Keratinocyte (primary cell): ENCODE results near the gene GRIK4. TPM values are rescaled to one million over a fixed set of nuclear protein-coding genes. Genes with fewer than 3 reads are reported as not detected.
A peak's percentile ranks its signal among the peaks of the same experiment; 100 is the strongest.

Source experiments
- DNase-seq: peaks from one replicate; pipeline ENCODE4 v3.0.0-alpha.2; 2011; ENCODE audit warnings: low read depth, missing footprints, low spot score
- FAIRE-seq: peaks from 2 replicates; lab custom pipeline; 2011; peaks lifted over from hg19 to GRCh38; lab: Jason Lieb, UNC
- H2AFZ ChIP-seq: 2 replicates; pipeline ENCODE4 v1.6.0; 2012; ENCODE audit warnings: low read length, control low read depth, inconsistent platforms; ENCODE audit not compliant: control insufficient read depth
- H3K27ac ChIP-seq: 2 replicates; pipeline ENCODE4 v1.5.1; 2011; ENCODE audit warnings: low read length; ENCODE audit not compliant: control insufficient read depth, insufficient read depth
- H3K27me3 ChIP-seq: 3 replicates; pipeline ENCODE4 v1.6.0; 2011; ENCODE audit warnings: low read length; ENCODE audit not compliant: control insufficient read depth, insufficient read depth; ENCODE audit errors: extremely low read depth
- H3K36me3 ChIP-seq, 2 experiments: 2 replicates in 1 of 2; 3 replicates in 1 of 2; pipeline ENCODE4 v1.5.1; 2011; ENCODE audit warnings: low read length in 2 of 2, mild to moderate bottlenecking in 1 of 2; ENCODE audit not compliant: control insufficient read depth in 2 of 2, insufficient read depth in 2 of 2; ENCODE audit errors: extremely low read depth in 1 of 2
- H3K4me1 ChIP-seq: 3 replicates; pipeline ENCODE4 v1.5.1; 2011; ENCODE audit warnings: low read length; ENCODE audit not compliant: control insufficient read depth, insufficient read depth; ENCODE audit errors: extremely low read depth
- H3K4me2 ChIP-seq: 3 replicates; pipeline ENCODE4 v1.6.0; 2011; ENCODE audit warnings: low read depth, low read length; ENCODE audit not compliant: control insufficient read depth, insufficient read depth; ENCODE audit errors: extremely low read depth
- H3K4me3 ChIP-seq, 3 experiments: fragments of 200-600 bp in 1 of 3; sonication (generic) in 1 of 3; 2 replicates in 2 of 3; 3 replicates in 1 of 3; pipeline ENCODE4 v1.5.1; 2011 to 2016; ENCODE audit warnings: low read length in 3 of 3, mild to moderate bottlenecking in 3 of 3, control low read depth in 2 of 3, inconsistent platforms in 1 of 3, low read depth in 1 of 3, mixed read lengths in 1 of 3, mixed run types in 1 of 3, moderate library complexity in 1 of 3; ENCODE audit not compliant: control insufficient read depth in 2 of 3, insufficient read depth in 2 of 3; ENCODE audit errors: extremely low read depth in 1 of 3
- H3K79me2 ChIP-seq: 2 replicates; pipeline ENCODE4 v1.6.0; 2012; ENCODE audit warnings: low read length; ENCODE audit not compliant: control insufficient read depth, insufficient read depth
- H3K9ac ChIP-seq: 3 replicates; pipeline ENCODE4 v1.6.0; 2011; ENCODE audit warnings: low read length; ENCODE audit not compliant: control insufficient read depth, insufficient read depth; ENCODE audit errors: extremely low read depth
- H3K9me1 ChIP-seq: 3 replicates; pipeline ENCODE4 v1.6.0; 2011; ENCODE audit warnings: low read length; ENCODE audit not compliant: control insufficient read depth, insufficient read depth; ENCODE audit errors: extremely low read depth
- H3K9me3 ChIP-seq: 2 replicates; pipeline ENCODE4 v1.5.1; 2012; ENCODE audit warnings: low read depth, low read length; ENCODE audit not compliant: control insufficient read depth
- H4K20me1 ChIP-seq: 3 replicates; pipeline ENCODE4 v1.6.0; 2011; ENCODE audit warnings: low read length; ENCODE audit not compliant: control insufficient read depth, insufficient read depth; ENCODE audit errors: extremely low read depth
- CTCF ChIP-seq, 3 experiments: IDR thresholded peaks in 1 of 3; conservative IDR thresholded peaks in 1 of 3; optimal IDR thresholded peaks in 1 of 3; 2 replicates in 2 of 3; 3 replicates in 1 of 3; pipeline versions ENCODE3 to v1.5.1; 2011; ENCODE audit warnings: low read length in 3 of 3, mild to moderate bottlenecking in 3 of 3, moderate library complexity in 2 of 3, control low read depth in 1 of 3, inconsistent platforms in 1 of 3; ENCODE audit not compliant: insufficient read depth in 2 of 3; ENCODE audit errors: extremely low read depth in 1 of 3
- EZH2 ChIP-seq: IDR thresholded peaks from one replicate; pipeline ENCODE4 v1.6.1; 2012; ENCODE audit warnings: inconsistent platforms, mild to moderate bottlenecking, low read length, moderate library complexity
- dilution Hi-C: fragments of 300-500 bp; cut with MboI; formaldehyde crosslinking; loops from one replicate; pipeline ENCODE4 v1.7.0; 2020; ENCODE audit warnings: low sequenced_read_pairs; ENCODE audit not compliant: extremely low pct_ligation_motif_present
- polyA plus RNA-seq, 5 experiments: library from polyadenylated mRNA; depleted of rRNA in 3 of 5; stranded (reverse) in 3 of 5; stranded (forward) in 1 of 5; unstranded in 1 of 5; fragments of >200 nt; gene quantifications; 1 replicate in 1 of 5; 2 replicates in 3 of 5; 3 replicates in 1 of 5; pipeline versions ENCODE4 v1.2.1 to v1.2.3, GENCODE V29; 2011 to 2012; ENCODE audit warnings: missing spikeins in 2 of 5, low read depth in 1 of 5, low replicate concordance in 1 of 5

GRIK4 gene
- polyA plus RNA-seq, 1 donor (not counting 4 experiments of a cell fraction or from before 2014, with no cell fraction given): not detected

- peaks cover 28% of the 10 kb centered on the region for H3K79me2 ChIP-seq
- no peaks in the 10 kb centered on the region for H3K9me1 ChIP-seq
- no peaks in the 10 kb centered on the region for H3K36me3 ChIP-seq
- peaks cover 9% of the 10 kb centered on the region for H3K4me1 ChIP-seq
- peak within 1 kb of the TSS; percentile 70 for H2AFZ ChIP-seq
- H3K9me3 ChIP-seq: no peaks in the 10 kb centered on the region
- H3K4me2 ChIP-seq: peak within 1 kb of the TSS; percentile 98
- peak within 1 kb of the TSS; percentile 67 for H3K27ac ChIP-seq
- H3K27me3 ChIP-seq: no peaks in the 10 kb centered on the region
- peak within 1 kb of the TSS; percentile 74 to 84 (median 82) for H3K4me3 ChIP-seq
- DNase-seq (no peak), FAIRE-seq (no peak)
- TF ChIP-seq CTCF (optimal IDR thresholded peaks at IDR 0.05 in 1 of 3, IDR thresholded peaks at IDR 0.05 in 1 of 3, conservative IDR thresholded peaks at IDR 0.05 in 1 of 3; ENCODE audit: extremely low read depth in 1 of 3, insufficient read depth in 2 of 3, low read length in 3 of 3): no peak
- TF ChIP-seq EZH2: no peak
- dilution Hi-C loops: no loop called here
- no peaks in the 10 kb centered on the region for H4K20me1 ChIP-seq
- H3K9ac ChIP-seq: peak within 1 kb of the TSS; percentile 81
Observed at GRCh38 chr11:121023848-121024751, 512.6 kb downstream of the GRIK4 start, which contains the start of gene TBCEL. Gene TBCEL, plus strand, starts transcription at chr11:121024102. Its CDS starts 21,589 bp downstream, at chr11:121045691.

DNA sequence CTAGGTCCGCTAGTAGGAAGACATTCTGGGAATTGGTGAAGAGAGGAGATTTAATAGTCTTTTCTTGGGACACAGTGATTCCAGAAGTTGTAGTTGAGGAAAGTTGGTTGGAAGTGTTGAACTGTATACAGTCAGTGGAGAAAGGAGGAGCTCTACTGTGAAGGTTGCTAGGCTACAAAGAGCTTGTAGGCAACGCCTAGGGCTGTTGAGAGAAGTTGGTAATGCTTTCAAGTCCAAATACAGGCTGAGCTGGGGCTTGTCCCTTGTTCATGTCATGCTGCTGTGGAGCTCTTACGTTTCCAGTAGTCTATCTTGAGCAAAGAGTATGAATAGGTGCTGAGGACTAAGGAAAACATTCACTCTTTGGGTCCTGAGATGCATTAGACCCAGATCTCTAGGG lies 513.4 kb downstream of the GRIK4 start:
- H3K79me2 ChIP-seq: peaks cover 30% of the 10 kb centered on the region
- peak overlapping the region; percentile 67 for H3K27ac ChIP-seq
- no peak for TF ChIP-seq EZH2
- TF ChIP-seq CTCF (optimal IDR thresholded peaks at IDR 0.05 in 1 of 3, IDR thresholded peaks at IDR 0.05 in 1 of 3, conservative IDR thresholded peaks at IDR 0.05 in 1 of 3; ENCODE audit: extremely low read depth in 1 of 3, insufficient read depth in 2 of 3, low read length in 3 of 3): no peak
- no peak overlapping the region for H2AFZ ChIP-seq
- H4K20me1 ChIP-seq: no peaks in the 10 kb centered on the region
- H3K9me3 ChIP-seq: no peaks in the 10 kb centered on the region
- peak overlapping the region; percentile 81 for H3K9ac ChIP-seq
- no peaks in the 10 kb centered on the region for H3K9me1 ChIP-seq
- H3K4me1 ChIP-seq: peaks cover 9% of the 10 kb centered on the region
- dilution Hi-C loops: no loop called here
- DNase-seq (peak; percentile 13), FAIRE-seq (peak; percentile 39)
- no peaks in the 10 kb centered on the region for H3K36me3 ChIP-seq
- peak overlapping the region; percentile 74 to 84 (median 82) for H3K4me3 ChIP-seq
- peak overlapping the region; percentile 98 for H3K4me2 ChIP-seq
- H3K27me3 ChIP-seq: no peaks in the 10 kb centered on the region
